ENCODE results near the gene KIAA0408. TPM values are rescaled to one million over a fixed set of nuclear protein-coding genes. Genes with fewer than 3 reads are reported as not detected.

The KIAA0408 gene
- total and polyA plus RNA-seq, 7 donors: 0.46 to 103 (median 27.3) TPM

DNA sequence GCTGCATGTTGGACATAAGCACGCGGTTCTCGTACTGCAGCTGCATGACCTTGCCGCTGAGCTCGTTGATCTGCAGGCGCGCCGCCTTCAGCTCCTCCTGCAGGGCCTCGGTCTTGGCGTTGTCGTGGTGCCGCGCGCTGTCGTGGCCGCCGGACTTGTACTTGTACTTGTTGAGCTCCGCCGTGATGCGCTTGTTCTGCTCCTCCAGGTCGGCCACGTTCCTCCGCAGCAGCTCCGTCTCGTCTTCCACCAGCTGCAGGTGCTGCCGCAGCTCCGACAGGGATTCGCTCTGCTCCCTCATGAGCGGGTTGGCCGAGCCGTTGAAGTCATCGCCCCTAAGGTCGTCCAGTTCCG, 16.6 kb upstream of the KIAA0408 start:
- WGBS, 2 donors: 84 to 91% methylated on average over 34 of the region's 34 CpGs
- no peaks in the 10 kb centered on the region for H3K27me3 ChIP-seq
- no peak for DNase-seq
- no peaks in the 10 kb centered on the region for H3K4me1 ChIP-seq
- intact Hi-C loops (cut with DNase I): no loop called here
- H3K4me3 ChIP-seq: no peak overlapping the region
- no peak overlapping the region for H3K27ac ChIP-seq
- no peaks in the 10 kb centered on the region for H3K9me3 ChIP-seq
- TF ChIP-seq, protein P1, sequence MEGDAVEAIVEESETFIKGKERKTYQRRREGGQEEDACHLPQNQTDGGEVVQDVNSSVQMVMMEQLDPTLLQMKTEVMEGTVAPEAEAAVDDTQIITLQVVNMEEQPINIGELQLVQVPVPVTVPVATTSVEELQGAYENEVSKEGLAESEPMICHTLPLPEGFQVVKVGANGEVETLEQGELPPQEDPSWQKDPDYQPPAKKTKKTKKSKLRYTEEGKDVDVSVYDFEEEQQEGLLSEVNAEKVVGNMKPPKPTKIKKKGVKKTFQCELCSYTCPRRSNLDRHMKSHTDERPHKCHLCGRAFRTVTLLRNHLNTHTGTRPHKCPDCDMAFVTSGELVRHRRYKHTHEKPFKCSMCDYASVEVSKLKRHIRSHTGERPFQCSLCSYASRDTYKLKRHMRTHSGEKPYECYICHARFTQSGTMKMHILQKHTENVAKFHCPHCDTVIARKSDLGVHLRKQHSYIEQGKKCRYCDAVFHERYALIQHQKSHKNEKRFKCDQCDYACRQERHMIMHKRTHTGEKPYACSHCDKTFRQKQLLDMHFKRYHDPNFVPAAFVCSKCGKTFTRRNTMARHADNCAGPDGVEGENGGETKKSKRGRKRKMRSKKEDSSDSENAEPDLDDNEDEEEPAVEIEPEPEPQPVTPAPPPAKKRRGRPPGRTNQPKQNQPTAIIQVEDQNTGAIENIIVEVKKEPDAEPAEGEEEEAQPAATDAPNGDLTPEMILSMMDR (IDR thresholded peaks at IDR 0.05): no peak
- no peak for TF ChIP-seq POLR2AphosphoS5 (IDR thresholded peaks at IDR 0.05)
- no peak for TF ChIP-seq EP300 (IDR thresholded peaks at IDR 0.05)
- no peak for TF ChIP-seq POLR2A (IDR thresholded peaks at IDR 0.05)
- H3K36me3 ChIP-seq: no peaks in the 10 kb centered on the region

DNA sequence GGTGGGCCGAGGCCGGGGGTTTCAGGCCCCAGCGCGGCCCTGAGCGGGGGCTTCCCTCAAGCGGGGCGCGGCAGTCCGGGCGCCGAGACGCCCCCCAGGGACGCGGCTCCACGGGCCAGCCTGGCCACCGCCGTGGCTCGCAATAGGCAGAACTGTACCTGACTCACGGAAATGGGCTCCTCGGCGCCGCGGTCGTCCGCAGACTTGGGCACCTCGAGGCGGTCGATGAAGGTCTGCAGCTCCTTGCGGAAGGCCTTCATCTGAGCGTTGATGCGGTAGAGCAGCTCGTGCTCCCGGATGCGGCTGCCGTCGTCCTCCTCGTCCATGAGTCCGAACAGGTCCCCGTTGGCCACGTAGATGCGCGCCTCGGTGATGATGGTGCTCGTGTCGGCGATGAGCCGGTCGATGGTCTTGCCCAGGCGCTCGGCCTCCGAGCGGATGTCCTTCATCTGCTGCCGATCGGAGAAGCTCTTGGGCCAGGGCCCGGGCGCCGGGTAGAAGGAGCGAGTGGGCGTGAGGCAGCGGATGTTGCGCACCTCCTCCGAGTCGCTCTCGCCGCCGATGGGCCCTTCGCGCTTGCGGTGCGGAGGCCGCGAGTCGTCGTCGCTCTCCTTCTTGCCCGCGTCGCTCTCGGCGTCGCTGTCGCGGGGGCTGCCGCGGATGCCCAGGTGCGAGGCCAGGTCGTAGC, 16.1 kb upstream of the KIAA0408 start:
- Histone ChIP-seq H3K27me3 (no peaks in the 10 kb centered on the region), H3K4me1 (no peaks in the 10 kb centered on the region), H3K27ac (no peak overlapping the region), H3K4me3 (no peak overlapping the region), H3K9me3 (no peaks in the 10 kb centered on the region), H3K36me3 (no peaks in the 10 kb centered on the region)
- 84 to 91% methylated on average over 87 of the region's 87 CpGs for WGBS, 2 donors
- no peak for DNase-seq
- no peak for TF ChIP-seq EP300 (IDR thresholded peaks at IDR 0.05)
- no peak for TF ChIP-seq POLR2AphosphoS5 (IDR thresholded peaks at IDR 0.05)
- TF ChIP-seq, protein P1 (IDR thresholded peaks at IDR 0.05): no peak
- TF ChIP-seq POLR2A (IDR thresholded peaks at IDR 0.05): no peak
- intact Hi-C loops (cut with DNase I): no loop called here

DNA sequence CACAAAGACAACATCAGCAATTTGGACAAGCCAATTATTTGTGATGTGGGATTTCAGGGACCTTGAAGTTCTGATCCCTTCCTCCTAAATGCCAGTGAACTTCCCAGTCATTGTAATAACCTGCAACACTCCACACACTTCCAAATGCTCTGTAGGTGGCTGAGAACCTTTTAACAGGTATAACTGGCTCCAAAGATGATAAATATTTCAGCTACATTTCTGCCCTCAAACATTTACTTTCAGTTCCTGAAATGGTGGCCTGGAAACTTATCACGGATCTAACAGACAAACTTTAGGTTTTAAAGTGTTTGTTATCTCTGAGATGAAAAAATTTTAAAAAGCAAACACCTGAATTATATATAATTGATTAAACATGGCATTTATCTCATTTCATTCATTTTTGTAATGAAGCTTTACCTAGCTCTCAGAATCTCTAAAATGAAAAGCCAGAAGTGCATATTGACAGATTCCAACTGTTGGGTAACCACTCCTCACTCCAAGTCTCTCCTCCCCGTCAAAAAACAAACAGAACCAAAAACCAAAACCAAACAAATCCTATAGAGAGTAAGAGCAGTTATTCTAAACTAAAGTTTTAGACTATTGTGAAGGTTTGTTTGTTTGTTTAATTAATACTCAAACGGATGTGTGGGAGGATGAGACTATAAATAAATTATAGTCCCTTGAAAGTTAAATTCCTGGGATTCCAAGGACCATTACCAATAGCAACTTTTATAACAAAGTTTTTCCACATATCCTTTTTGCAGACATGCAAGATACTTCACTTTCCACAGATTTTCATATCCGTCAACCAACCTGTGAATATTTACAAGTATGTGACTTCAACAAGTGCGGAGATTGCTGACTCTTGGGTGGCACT, 12.4 kb upstream of the KIAA0408 start:
- intact Hi-C loops (cut with DNase I): no loop called here
- DNase-seq: no peak
- H3K27ac ChIP-seq: no peak overlapping the region
- no peaks in the 10 kb centered on the region for H3K9me3 ChIP-seq
- no peak overlapping the region for H3K4me3 ChIP-seq
- no peaks in the 10 kb centered on the region for H3K36me3 ChIP-seq
- TF ChIP-seq POLR2A (IDR thresholded peaks at IDR 0.05) (no peak), POLR2AphosphoS5 (IDR thresholded peaks at IDR 0.05) (no peak), EP300 (IDR thresholded peaks at IDR 0.05) (no peak)
- TF ChIP-seq, protein P1 (IDR thresholded peaks at IDR 0.05): no peak
- peaks cover 0 to 7% (median 3%) of the 10 kb centered on the region in 4 donors for H3K4me1 ChIP-seq
- WGBS, 2 donors: 56 to 74% methylated on average over 5 of the region's 5 CpGs
- H3K27me3 ChIP-seq: no peaks in the 10 kb centered on the region

DNA sequence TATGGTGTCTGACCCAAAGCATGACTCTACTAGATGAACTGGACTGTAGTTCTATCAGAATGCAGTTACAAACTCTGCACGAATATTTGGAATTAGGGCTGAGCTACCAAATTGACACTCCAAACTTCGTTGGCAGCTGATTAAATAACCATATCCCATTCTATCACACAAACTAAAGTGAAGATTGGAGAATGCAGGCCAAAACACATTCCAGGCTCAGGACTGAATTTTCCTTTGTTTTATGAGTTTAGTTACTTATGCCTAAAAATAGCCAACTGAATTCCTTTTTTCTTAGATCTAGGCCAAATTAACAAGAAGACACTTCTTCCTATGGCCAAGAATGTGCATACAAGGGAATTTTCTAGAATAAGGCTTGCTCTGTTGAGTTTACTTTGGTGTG, 9.7 kb upstream of the KIAA0408 start:
- intact Hi-C loops (cut with DNase I): no loop called here
- 75 to 79% methylated on average over 2 of the region's 2 CpGs for WGBS, 2 donors
- TF ChIP-seq EP300 (IDR thresholded peaks at IDR 0.05): no peak
- TF ChIP-seq, protein P1 (IDR thresholded peaks at IDR 0.05): no peak
- TF ChIP-seq POLR2A (IDR thresholded peaks at IDR 0.05): no peak
- no peak for TF ChIP-seq POLR2AphosphoS5 (IDR thresholded peaks at IDR 0.05)

More for the DNA sequence above, 9.7 kb upstream of the KIAA0408 start:
- H3K9me3 ChIP-seq: no peaks in the 10 kb centered on the region
- DNase-seq: no peak
- H3K4me1 ChIP-seq: peaks cover 0 to 23% (median 14%) of the 10 kb centered on the region in 4 donors
- no peak overlapping the region for H3K4me3 ChIP-seq
- no peaks in the 10 kb centered on the region for H3K27me3 ChIP-seq
- H3K27ac ChIP-seq: no peak overlapping the region
- no peaks in the 10 kb centered on the region for H3K36me3 ChIP-seq

All from sigmoid colon (tissue), 7 donors.